Measurements from ENCODE around the gene NUB1. TPM values are rescaled to one million over a fixed set of nuclear protein-coding genes. Genes with fewer than 3 reads are reported as not detected.
A peak's percentile ranks its signal among the peaks of the same experiment; 100 is the strongest.

Gene NUB1
- total RNA-seq, 4 donors from 2014 or later = 66.4 to 90.8 (median 68.2) TPM

GRCh38 chr7:151352512-151352911 lies 10.9 kb downstream of the NUB1 start:
- H3K36me3 ChIP-seq = peaks cover 0 to 75% (median 0%) of the 10 kb centered on the region in 3 donors
- no peak for TF ChIP-seq POLR2A (IDR thresholded peaks at IDR 0.05)
- TF ChIP-seq, protein P1, sequence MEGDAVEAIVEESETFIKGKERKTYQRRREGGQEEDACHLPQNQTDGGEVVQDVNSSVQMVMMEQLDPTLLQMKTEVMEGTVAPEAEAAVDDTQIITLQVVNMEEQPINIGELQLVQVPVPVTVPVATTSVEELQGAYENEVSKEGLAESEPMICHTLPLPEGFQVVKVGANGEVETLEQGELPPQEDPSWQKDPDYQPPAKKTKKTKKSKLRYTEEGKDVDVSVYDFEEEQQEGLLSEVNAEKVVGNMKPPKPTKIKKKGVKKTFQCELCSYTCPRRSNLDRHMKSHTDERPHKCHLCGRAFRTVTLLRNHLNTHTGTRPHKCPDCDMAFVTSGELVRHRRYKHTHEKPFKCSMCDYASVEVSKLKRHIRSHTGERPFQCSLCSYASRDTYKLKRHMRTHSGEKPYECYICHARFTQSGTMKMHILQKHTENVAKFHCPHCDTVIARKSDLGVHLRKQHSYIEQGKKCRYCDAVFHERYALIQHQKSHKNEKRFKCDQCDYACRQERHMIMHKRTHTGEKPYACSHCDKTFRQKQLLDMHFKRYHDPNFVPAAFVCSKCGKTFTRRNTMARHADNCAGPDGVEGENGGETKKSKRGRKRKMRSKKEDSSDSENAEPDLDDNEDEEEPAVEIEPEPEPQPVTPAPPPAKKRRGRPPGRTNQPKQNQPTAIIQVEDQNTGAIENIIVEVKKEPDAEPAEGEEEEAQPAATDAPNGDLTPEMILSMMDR (IDR thresholded peaks at IDR 0.05) = no peak
- peak overlapping the region in 2 of 4 donors; percentile 8 to 53 for H3K27ac ChIP-seq
- DNase-seq = peak in 1 of 3 donors; percentile 34
- peaks cover 0 to 22% (median 5%) of the 10 kb centered on the region in 4 donors for H3K4me1 ChIP-seq
- no peak overlapping the region for H3K4me3 ChIP-seq
- no peaks in the 10 kb centered on the region for H3K9me3 ChIP-seq
- H3K27me3 ChIP-seq = no peaks in the 10 kb centered on the region

DNA sequence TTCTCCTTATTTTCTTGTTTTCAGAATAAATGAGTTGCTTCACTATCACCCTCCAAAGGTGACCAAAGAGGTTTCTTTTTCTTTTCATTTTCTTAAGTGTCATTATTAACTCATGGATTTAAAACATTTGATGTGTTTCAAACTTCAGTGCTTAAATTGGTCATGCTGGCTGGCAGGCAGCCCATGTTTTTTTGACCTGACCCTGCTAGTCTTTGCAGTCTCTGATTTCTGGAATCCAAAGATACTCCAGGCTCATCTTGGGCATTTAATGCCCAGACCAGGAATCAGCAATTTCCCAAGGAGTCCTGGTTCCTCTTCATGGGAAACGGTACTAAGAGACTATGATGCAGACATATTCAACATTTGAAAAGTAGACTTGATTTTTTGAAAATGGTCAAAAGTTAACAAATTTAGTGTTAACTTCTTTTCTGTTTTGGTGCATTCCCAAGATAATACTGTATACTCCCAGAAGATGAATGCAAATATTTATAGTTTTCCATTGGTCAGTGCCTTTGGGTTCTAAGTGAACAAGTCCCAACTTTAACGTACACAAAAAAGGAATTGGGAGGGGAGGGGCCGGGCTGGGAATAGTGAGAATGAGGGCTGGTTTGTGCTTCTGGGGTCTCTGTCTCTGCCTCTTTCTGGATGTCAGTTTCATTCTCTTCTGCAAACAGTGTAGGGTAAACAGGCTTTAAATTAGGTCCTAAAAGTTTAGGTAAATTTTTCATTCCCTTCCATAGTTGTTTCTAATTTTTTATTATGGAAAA lies 19.8 kb downstream of the NUB1 start:
- Histone ChIP-seq H3K27me3 (no peaks in the 10 kb centered on the region), H3K27ac (no peak overlapping the region), H3K9me3 (no peaks in the 10 kb centered on the region), H3K4me3 (no peak overlapping the region), H3K4me1 (no peaks in the 10 kb centered on the region), H3K36me3 (peaks cover 0 to 66% (median 0%) of the 10 kb centered on the region in 3 donors)
- no peak for DNase-seq
- no peak for TF ChIP-seq POLR2A (IDR thresholded peaks at IDR 0.05)
- TF ChIP-seq, protein P1 (IDR thresholded peaks at IDR 0.05) = no peak

DNA sequence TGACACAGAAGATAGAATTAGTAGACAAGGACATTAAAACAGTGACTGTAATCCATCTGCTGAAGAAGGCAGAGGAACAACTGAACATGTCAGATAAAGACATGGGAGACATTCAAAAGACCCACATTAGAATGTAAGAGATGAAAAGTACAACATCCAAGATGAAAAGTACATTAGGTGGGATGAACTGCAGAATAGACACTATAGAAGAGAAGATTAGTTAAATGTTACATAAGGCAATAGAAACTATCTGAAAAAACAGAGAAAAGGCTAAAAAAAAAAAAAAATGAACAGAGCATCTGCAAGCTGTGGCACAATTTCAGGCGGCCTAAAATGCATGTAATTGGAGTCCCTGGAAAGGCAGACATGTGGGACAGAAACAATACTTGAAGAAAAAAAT lies 21.6 kb downstream of the NUB1 start:
- DNase-seq = no peak
- Histone ChIP-seq H3K27me3 (no peaks in the 10 kb centered on the region), H3K36me3 (peaks cover 0 to 53% (median 0%) of the 10 kb centered on the region in 3 donors), H3K27ac (no peak overlapping the region), H3K9me3 (no peaks in the 10 kb centered on the region), H3K4me1 (no peaks in the 10 kb centered on the region), H3K4me3 (no peak overlapping the region)
- TF ChIP-seq, protein P1 (IDR thresholded peaks at IDR 0.05) = no peak
- TF ChIP-seq POLR2A (IDR thresholded peaks at IDR 0.05) = no peak

GRCh38 chr7:151366166-151366879 lies 24.7 kb downstream of the NUB1 start:
- TF ChIP-seq POLR2A (IDR thresholded peaks at IDR 0.05) = no peak
- TF ChIP-seq, protein P1 (IDR thresholded peaks at IDR 0.05) = no peak
- peak overlapping the region in 1 of 4 donors; percentile 62 for H3K27ac ChIP-seq
- no peaks in the 10 kb centered on the region for H3K9me3 ChIP-seq
- H3K4me1 ChIP-seq = no peaks in the 10 kb centered on the region
- H3K36me3 ChIP-seq = peaks cover 0 to 53% (median 0%) of the 10 kb centered on the region in 3 donors
- DNase-seq = peak in 1 of 3 donors; percentile 7
- H3K4me3 ChIP-seq = no peak overlapping the region
- H3K27me3 ChIP-seq = no peaks in the 10 kb centered on the region

DNA sequence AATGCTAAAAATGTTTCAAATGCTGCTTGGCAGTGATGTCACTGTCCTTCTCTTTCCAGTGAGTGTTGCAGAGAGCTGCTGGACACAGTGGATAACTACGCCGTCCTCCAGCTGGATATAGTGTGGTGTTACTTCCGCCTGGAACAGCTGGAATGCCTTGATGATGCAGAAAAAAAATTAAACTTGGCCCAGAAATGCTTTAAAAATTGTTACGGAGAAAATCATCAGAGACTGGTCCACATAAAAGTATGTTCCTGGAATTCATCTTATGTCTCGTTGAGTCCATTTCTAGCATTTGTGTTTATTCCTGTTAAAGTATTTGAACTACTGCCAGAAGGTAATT lies 25.2 kb downstream of the NUB1 start:
- Histone ChIP-seq H3K36me3 (peaks cover 0 to 51% (median 0%) of the 10 kb centered on the region in 3 donors), H3K27ac (peak overlapping the region in 1 of 4 donors; percentile 62), H3K4me3 (no peak overlapping the region), H3K4me1 (no peaks in the 10 kb centered on the region), H3K27me3 (no peaks in the 10 kb centered on the region), H3K9me3 (no peaks in the 10 kb centered on the region)
- no peak for TF ChIP-seq POLR2A (IDR thresholded peaks at IDR 0.05)
- TF ChIP-seq, protein P1 (IDR thresholded peaks at IDR 0.05) = no peak
- DNase-seq = peak in 2 of 3 donors; percentile 15 to 35
